Activated B cell treated with CpG ODN at 0.5 μM for 24 hours (primary cell): ENCODE measurements around the gene CABS1. TPM values are rescaled to one million over a fixed set of nuclear protein-coding genes. Genes with fewer than 3 reads are reported as not detected.

Source experiments
- ATAC-seq: fragments of 200-7000 bp; cut with Tn5 transposase; one replicate; pipeline ENCODE4 v1.10.0; 2021; ENCODE audit warnings: low read depth, mild to moderate bottlenecking, moderate library complexity
- CTCF ChIA-PET: fragments of 350-600 bp; sonication (Branson Sonifier 250); formaldehyde crosslinking; loops from one replicate; lab custom pipeline; 2021; ENCODE audit warnings: antibody characterized with exemption; lab: Charles Lee
- POLR2A ChIA-PET: fragments of 350-600 bp; sonication (Branson Sonifier 250); formaldehyde crosslinking; loops from one replicate; lab custom pipeline; 2021; ENCODE audit warnings: antibody characterized with exemption; lab: Charles Lee
- DNase-seq: peaks from one replicate; pipeline ENCODE4 v3.0.0; 2022
- H3K27ac Mint-ChIP-seq: one replicate; pipeline ENCODE4 v1.8.0; 2020; ENCODE audit warnings: mixed read lengths
- H3K27me3 Mint-ChIP-seq: one replicate; pipeline ENCODE4 v1.8.0; 2021; ENCODE audit warnings: mixed read lengths
- H3K36me3 Mint-ChIP-seq: one replicate; pipeline ENCODE4 v1.8.0; 2021; ENCODE audit warnings: low read depth, mixed read lengths
- H3K4me1 Mint-ChIP-seq: one replicate; pipeline ENCODE4 v1.8.0; 2021; ENCODE audit warnings: mixed read lengths
- H3K4me3 Mint-ChIP-seq: one replicate; pipeline ENCODE4 v1.8.0; 2020; ENCODE audit warnings: mild to moderate bottlenecking, mixed read lengths
- H3K9me3 Mint-ChIP-seq: one replicate; pipeline ENCODE4 v1.8.0; 2020; ENCODE audit warnings: mixed read lengths
- intact Hi-C: fragments of 100-400 bp; cut with micrococcal nuclease; formaldehyde crosslinking; loops from one replicate; pipeline ENCODE4 v1.15.1; 2024
- total RNA-seq: library from RNA; stranded (reverse); gene quantifications from 2 replicates; pipeline ENCODE4 v1.2.3, GENCODE V29; 2022
- TF ChIP-seq, protein P1 (sequence below): fragments of 200-600 bp; IDR thresholded peaks from one replicate; pipeline ENCODE4 v1.8.0; 2022; ENCODE audit warnings: antibody characterized with exemption, mild to moderate bottlenecking

CABS1 gene
- total RNA-seq = not detected in 2 replicates

DNA sequence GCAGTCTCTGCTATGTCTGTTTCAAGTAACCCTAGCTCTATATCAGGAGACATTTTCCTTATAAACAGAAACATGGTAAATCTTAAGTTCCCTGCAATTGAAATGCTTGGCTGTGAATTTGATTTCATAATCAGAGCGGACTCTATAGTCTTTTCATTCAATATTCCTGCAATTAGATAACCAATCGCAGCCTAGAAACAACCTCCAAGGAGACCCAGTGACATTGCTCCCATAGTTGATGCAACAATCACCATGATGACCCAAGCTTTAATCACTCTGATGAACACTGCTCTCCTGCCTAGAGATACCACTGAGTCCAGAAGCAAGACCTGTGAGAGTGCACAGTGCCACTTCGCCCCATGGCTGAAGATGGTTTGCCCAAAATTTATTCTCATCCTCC is at the start of gene CABS1:
CABS1 (plus strand) TSS at position 301 of the 400 bp plus-strand sequence; CDS start at position 360, 59 bp downstream.
- CTCF ChIA-PET = no interaction called here
- no peaks in the 10 kb centered on the region for H3K9me3 Mint-ChIP-seq
- intact Hi-C loops = no loop called here
- H3K27ac Mint-ChIP-seq = no peak within 1 kb of the TSS
- no peaks in the 10 kb centered on the region for H3K4me1 Mint-ChIP-seq
- TF ChIP-seq, protein P1, sequence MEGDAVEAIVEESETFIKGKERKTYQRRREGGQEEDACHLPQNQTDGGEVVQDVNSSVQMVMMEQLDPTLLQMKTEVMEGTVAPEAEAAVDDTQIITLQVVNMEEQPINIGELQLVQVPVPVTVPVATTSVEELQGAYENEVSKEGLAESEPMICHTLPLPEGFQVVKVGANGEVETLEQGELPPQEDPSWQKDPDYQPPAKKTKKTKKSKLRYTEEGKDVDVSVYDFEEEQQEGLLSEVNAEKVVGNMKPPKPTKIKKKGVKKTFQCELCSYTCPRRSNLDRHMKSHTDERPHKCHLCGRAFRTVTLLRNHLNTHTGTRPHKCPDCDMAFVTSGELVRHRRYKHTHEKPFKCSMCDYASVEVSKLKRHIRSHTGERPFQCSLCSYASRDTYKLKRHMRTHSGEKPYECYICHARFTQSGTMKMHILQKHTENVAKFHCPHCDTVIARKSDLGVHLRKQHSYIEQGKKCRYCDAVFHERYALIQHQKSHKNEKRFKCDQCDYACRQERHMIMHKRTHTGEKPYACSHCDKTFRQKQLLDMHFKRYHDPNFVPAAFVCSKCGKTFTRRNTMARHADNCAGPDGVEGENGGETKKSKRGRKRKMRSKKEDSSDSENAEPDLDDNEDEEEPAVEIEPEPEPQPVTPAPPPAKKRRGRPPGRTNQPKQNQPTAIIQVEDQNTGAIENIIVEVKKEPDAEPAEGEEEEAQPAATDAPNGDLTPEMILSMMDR = no peak
- DNase-seq = no peak
- H3K36me3 Mint-ChIP-seq = no peaks in the 10 kb centered on the region
- POLR2A ChIA-PET = no interaction called here
- H3K4me3 Mint-ChIP-seq = no peak within 1 kb of the TSS
- no peak for ATAC-seq
- no peaks in the 10 kb centered on the region for H3K27me3 Mint-ChIP-seq

DNA sequence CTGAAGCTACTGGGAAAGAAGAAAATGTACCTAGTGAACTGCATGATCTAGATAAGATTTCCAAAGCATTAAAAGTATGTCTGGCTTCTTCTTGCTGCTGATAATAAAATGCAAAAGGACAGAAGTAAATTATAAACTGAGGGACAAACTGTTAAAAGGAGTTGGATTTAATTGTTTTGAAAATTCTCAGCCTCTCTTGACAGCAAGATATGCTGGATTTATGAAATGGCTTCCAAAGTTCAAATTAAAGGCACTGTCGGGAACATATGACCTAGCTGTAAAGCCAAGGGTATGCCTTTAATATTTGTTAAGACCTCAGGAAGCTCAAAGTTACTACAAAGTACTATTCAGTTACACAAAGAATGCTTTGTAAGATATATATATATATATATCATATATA is 46.1 kb upstream of the CABS1 start:
- DNase-seq (no peak), ATAC-seq (no peak)
- H3K4me1 Mint-ChIP-seq = no peaks in the 10 kb centered on the region
- no peaks in the 10 kb centered on the region for H3K36me3 Mint-ChIP-seq
- H3K9me3 Mint-ChIP-seq = peaks cover 2% of the 10 kb centered on the region
- H3K27ac Mint-ChIP-seq = no peak overlapping the region
- H3K27me3 Mint-ChIP-seq = no peaks in the 10 kb centered on the region
- H3K4me3 Mint-ChIP-seq = no peak overlapping the region
- ChIA-PET POLR2A (no interaction called here), CTCF (no interaction called here)
- TF ChIP-seq, protein P1 = no peak
- intact Hi-C loops = no loop called here

DNA sequence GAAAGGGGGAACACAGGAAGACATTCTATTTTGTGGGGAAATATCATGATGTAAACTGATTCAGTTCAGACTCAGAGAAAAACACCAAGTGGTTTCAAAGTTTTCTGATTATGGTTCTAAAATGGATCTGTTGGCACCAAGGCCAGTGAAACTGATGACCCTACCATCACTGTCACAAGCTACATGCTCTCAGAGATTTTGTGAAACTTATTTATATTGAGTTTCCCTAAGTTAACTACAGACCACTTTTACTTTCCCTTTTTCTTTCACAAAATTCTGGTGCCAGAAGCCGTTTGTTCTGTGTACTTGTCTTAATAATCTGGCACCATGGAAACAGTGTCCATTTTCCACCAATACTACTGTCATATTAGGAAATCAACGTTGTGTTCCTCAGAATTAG is 43.4 kb upstream of the CABS1 start:
- H3K4me1 Mint-ChIP-seq = no peaks in the 10 kb centered on the region
- ChIA-PET CTCF (no interaction called here), POLR2A (no interaction called here)
- H3K36me3 Mint-ChIP-seq = no peaks in the 10 kb centered on the region
- TF ChIP-seq, protein P1 = no peak
- DNase-seq = no peak
- H3K27me3 Mint-ChIP-seq = no peaks in the 10 kb centered on the region
- peaks cover 4% of the 10 kb centered on the region for H3K9me3 Mint-ChIP-seq
- H3K4me3 Mint-ChIP-seq = no peak overlapping the region
- intact Hi-C loops = no loop called here
- no peak overlapping the region for H3K27ac Mint-ChIP-seq
- no peak for ATAC-seq

DNA sequence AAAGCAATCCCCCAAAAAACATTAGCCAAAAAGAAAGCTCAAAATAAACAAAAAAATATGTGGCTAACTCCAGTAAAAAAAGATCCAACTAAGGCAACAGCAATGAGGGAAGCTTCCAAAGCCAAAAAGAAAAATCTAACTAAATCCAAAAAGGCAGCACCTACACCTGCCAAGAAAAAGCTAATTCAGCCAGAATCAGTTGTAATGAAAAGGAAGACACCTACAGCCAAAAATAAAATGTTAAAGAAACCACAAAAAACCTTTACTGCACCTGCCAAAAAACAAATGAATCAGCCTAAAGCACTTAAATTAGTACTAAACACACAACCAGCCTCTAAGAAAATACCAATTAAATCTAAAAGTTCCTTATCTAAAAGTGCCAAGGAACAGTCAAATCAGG is 37.2 kb upstream of the CABS1 start:
- ChIA-PET CTCF (no interaction called here), POLR2A (no interaction called here)
- Mint-ChIP-seq H3K27ac (no peak overlapping the region), H3K4me3 (no peak overlapping the region), H3K27me3 (no peaks in the 10 kb centered on the region), H3K9me3 (peaks cover 2% of the 10 kb centered on the region), H3K36me3 (no peaks in the 10 kb centered on the region), H3K4me1 (no peaks in the 10 kb centered on the region)
- intact Hi-C loops = no loop called here
- TF ChIP-seq, protein P1 = no peak
- ATAC-seq = no peak
- DNase-seq = no peak

DNA sequence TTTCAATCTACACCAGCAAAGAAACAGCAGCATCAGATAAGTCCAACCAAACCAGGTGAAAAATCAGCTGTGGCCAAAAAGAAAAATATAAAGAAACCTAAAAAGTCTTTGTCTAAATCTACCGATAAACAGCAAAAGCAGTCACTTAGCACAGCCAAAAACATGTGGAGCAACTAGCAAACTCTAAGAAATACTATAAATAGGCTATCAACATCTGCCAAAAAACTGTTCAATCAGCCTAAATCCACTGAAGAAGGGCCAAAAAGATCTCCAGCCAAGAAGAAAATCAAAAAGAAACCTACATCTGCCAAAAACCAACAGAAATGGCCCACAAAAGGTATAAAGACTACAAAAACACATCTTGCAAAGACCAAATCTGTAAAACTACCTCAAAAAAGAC is 36.7 kb upstream of the CABS1 start:
- H3K27ac Mint-ChIP-seq = no peak overlapping the region
- no peak for ATAC-seq
- DNase-seq = no peak
- no peak overlapping the region for H3K4me3 Mint-ChIP-seq
- intact Hi-C loops = no loop called here
- H3K9me3 Mint-ChIP-seq = peaks cover 2% of the 10 kb centered on the region
- H3K4me1 Mint-ChIP-seq = no peaks in the 10 kb centered on the region
- H3K36me3 Mint-ChIP-seq = no peaks in the 10 kb centered on the region
- TF ChIP-seq, protein P1 = no peak
- POLR2A ChIA-PET = no interaction called here
- H3K27me3 Mint-ChIP-seq = no peaks in the 10 kb centered on the region
- CTCF ChIA-PET = no interaction called here
